Epithelial cell of proximal tubule (primary cell): ENCODE measurements around the gene FOXO6. TPM values are rescaled to one million over a fixed set of nuclear protein-coding genes. Genes with fewer than 3 reads are reported as not detected.
"Not testable (repeated sequence)": the region's sequence is repeated elsewhere in the genome, so short reads cannot be mapped to it uniquely, and the experiment has no call there.

Experiments
- DNase-seq: peaks from one replicate; pipeline ENCODE4 v3.0.0-alpha.2; 2011; ENCODE audit warnings: low read depth
- H3K4me3 ChIP-seq: 2 replicates; pipeline ENCODE4 v1.5.1; 2011; ENCODE audit warnings: low read depth, mild to moderate bottlenecking, low read length
- total RNA-seq: library from RNA; depleted of rRNA; stranded (reverse); fragments of >200 nt; gene quantifications from 2 replicates; pipeline ENCODE4 v1.2.3, GENCODE V29; 2015
- TF ChIP-seq, protein P1 (sequence below): conservative IDR thresholded peaks from 2 replicates; pipeline ENCODE4 v1.5.1; 2012; ENCODE audit warnings: low read depth, mild to moderate bottlenecking, low read length

Gene FOXO6
- total RNA-seq, 1 donor from 2014 or later, result 0.52 TPM

DNA sequence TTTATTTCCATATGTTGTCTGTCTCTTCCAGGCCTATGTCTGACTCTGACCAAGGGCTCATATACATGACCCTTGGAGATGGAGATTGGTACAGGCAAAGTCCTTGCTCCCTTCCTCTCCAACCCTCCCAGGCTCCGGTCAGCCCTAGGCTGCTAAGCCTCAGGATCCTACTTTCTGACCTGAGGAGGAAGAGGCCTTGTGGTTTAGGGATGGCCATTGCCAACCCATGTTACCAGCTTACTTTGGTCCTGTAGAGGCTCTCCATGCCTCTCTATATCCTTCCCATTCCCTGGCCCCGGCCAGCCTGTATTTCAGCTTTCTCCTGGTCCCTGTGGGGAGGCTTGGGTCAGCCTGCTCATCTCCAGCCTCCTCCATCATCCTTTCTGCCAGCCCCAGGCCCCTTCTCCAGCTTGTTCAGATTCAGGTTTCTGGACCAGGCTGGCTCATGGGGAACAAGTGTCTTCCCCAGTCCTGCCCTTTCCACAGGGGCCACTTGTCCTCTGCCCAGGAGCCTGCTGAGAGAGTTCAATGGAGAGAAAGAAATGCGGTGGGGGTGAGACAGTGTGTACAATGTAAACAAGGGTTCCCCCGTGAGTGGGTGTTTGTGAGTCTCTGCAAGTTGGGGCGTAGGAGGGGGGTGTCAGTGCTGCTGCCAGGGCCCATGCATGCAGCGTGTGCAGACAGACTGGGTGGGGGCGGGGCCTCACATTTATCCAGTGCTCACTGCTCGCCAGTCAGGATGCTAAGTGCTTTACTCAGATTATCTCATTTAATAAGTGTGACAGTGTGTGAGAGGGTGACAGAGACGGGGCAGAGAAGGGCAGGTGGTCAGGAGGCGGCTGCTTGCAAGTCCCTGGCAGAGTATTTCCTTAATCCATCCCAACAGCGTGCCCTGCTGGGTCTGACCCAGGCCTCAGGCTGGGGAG, 31.3 kb upstream of the FOXO6 start:
- no peak for DNase-seq
- H3K4me3 ChIP-seq, result no peak overlapping the region
- TF ChIP-seq, protein P1, sequence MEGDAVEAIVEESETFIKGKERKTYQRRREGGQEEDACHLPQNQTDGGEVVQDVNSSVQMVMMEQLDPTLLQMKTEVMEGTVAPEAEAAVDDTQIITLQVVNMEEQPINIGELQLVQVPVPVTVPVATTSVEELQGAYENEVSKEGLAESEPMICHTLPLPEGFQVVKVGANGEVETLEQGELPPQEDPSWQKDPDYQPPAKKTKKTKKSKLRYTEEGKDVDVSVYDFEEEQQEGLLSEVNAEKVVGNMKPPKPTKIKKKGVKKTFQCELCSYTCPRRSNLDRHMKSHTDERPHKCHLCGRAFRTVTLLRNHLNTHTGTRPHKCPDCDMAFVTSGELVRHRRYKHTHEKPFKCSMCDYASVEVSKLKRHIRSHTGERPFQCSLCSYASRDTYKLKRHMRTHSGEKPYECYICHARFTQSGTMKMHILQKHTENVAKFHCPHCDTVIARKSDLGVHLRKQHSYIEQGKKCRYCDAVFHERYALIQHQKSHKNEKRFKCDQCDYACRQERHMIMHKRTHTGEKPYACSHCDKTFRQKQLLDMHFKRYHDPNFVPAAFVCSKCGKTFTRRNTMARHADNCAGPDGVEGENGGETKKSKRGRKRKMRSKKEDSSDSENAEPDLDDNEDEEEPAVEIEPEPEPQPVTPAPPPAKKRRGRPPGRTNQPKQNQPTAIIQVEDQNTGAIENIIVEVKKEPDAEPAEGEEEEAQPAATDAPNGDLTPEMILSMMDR, result no peak

DNA sequence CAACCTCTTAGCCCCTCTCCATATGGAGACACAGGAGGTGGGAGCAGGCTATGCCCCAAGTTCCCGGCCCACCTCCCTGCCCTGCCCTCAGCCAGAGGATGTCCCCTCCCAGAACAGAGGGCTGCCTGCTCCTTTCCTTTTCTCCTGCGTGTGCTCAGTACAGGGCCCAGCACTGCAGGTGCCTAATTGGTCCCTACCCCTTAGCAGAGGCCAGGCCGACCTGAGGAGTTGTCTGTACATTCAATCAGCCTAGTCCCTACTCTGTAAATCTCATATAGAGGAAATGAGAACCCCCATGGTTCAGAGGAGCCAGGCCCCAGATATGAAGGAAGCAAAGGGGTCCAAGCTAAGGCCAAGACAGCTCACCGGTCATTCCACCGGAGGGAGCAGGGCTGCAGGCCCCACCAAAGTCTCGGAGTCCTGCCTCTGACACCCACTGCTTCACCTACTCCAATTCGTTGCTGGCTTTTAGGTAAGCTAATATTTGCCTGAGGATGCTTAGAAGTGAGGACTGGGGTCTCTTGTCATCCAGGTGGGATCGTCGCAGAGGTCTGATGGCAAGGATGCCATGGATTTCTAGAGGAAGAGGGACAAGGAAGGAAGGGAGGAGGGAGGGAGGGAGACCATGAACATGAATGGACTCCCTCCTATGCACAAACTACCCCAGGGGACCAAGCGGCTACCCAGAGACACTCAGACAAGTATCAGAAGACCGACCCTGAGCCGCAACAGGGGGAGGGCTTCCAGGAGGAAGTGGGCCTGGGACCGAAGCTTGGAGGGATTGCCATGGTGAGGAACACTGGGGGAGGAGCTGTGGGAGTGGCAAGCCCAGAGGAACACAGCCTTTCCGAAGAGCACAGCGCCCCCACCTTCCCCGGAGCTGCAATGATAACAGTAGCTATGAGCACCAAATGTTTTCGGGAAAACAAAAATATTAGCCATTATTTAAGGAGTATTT, 30.4 kb upstream of the FOXO6 start:
- TF ChIP-seq, protein P1, result no peak
- DNase-seq, result no peak
- no peak overlapping the region for H3K4me3 ChIP-seq

DNA sequence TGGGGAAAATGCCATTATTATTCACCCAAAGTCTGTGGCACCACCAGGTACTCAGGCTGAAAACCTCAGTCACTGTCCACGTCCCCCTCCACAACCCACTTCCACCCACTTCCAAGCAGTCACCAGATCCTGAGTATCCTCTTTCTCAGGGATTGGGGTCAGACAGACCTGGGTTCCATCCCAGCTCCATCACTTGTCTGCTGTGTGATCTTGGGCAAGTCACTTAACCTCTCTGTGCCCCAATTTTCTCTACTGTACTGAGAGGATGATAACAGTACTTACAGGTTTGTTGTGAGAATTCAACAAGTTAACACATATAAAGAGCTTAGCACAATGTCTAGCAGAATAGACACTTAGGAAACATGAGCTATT, 29.7 kb upstream of the FOXO6 start:
- TF ChIP-seq, protein P1, result no peak

GRCh38 chr1:41332161-41332560, 29.1 kb upstream of the FOXO6 start:
- not testable (repeated sequence) for H3K4me3 ChIP-seq, DNase-seq

More for the DNA sequence above, 29.7 kb upstream of the FOXO6 start:
- DNase-seq, result no peak
- H3K4me3 ChIP-seq, result no peak overlapping the region

DNA sequence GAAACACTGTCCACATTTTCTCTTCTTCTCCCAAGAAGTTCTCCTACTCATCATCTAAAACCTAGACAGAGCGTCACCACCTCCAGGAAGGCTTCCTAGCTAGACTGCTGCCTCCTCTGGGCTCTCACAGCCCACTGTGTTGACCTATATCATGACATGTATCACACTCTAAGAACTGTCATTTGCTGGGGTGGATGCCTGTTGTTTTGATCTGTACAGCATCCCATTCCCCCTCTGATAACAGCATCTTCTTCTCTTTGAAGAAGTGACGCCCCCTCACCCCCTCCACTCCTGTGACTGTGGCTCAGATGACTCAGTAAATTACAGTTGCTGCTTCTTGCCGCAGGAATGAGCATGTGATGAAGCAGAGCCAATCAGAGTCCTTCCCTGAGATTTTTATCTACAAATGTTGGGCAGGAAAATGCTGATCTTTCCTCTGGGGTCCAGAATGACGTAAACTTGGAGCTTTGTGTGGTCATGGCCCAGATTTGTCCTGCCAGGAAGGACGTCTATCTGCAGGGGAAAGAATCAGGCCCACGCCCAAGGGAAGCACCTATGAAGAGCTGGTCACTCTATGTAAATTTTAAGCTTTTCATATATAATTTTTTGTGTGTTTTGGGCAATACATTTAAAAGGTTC, 28.0 kb upstream of the FOXO6 start:
- no peak for DNase-seq
- no peak overlapping the region for H3K4me3 ChIP-seq
- TF ChIP-seq, protein P1, result no peak

- DNase-seq, result no peak
- TF ChIP-seq, protein P1, result no peak
- no peak overlapping the region for H3K4me3 ChIP-seq
Measured at GRCh38 chr1:41338820-41339219, 22.4 kb upstream of the FOXO6 start.
